ENCODE measurements around the gene LZTR1.
A peak's percentile ranks its signal among the peaks of the same experiment; 100 is the strongest.

LZTR1 gene

GRCh38 chr22:21012446-21013407, 30.6 kb downstream of the LZTR1 start:
- DNase-seq (ENCODE audit: insufficient read length, low spot score) (no peak), FAIRE-seq (no peak)

GRCh38 chr22:21013657-21014201, 31.6 kb downstream of the LZTR1 start:
- DNase-seq (ENCODE audit: insufficient read length, low spot score) (no peak), FAIRE-seq (no peak)

- DNase-seq (ENCODE audit: insufficient read length, low spot score) (peak; percentile 92), FAIRE-seq (peak; percentile 89)
These were observed 32.2 kb downstream of the LZTR1 start for GRCh38 chr22:21014202-21014725.

DNA sequence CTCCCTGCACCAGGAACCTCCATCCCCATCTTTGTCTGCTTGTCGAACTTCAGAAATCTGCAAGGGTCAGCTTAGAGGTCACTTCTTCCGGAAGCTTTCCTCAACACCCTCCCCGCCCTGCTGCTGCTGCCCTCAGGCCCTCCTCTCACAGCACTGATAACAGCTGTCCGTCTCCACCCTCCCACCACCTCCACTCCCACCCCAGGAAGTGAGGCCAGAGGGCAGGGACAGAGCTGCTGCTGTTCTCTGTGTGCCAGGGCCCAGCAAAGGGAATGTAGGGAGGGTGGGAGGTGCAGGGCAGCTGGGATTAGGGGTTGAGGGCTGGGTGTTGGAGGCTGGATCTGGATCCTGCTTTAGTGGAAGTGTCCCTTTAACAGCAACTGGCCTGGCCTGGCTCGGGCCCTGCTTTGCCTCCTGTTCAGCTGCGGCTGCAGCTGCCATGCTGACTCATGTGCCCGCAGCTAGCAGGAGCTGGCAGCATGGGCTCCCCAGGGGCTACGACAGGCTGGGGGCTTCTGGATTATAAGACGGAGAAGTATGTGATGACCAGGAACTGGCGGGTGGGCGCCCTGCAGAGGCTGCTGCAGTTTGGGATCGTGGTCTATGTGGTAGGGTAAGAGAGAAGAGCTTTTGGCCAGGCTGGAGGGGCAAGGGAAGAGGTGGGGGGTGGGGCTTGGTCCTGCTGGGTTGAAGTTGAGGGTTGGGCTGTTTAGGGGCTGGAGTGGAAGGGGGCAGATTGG, 32.8 kb downstream of the LZTR1 start, which contains the start of gene P2RX6:
TSS of gene P2RX6 (plus strand) at position 440 of the 740 bp plus-strand sequence. CDS start at position 450, 10 bp downstream.
- no peak for DNase-seq (ENCODE audit: insufficient read length, low spot score)
- no peak for FAIRE-seq

- DNase-seq (ENCODE audit: insufficient read length, low spot score) (no peak), FAIRE-seq (no peak)
These were observed 33.4 kb downstream of the LZTR1 start for GRCh38 chr22:21015466-21016006.

GRCh38 chr22:21016644-21017420, 34.7 kb downstream of the LZTR1 start:
- DNase-seq (ENCODE audit: insufficient read length, low spot score), result no peak
- FAIRE-seq, result no peak

- DNase-seq (ENCODE audit: insufficient read length, low spot score) (no peak), FAIRE-seq (no peak)
These were observed 36.2 kb downstream of the LZTR1 start for GRCh38 chr22:21018314-21018713.

DNA sequence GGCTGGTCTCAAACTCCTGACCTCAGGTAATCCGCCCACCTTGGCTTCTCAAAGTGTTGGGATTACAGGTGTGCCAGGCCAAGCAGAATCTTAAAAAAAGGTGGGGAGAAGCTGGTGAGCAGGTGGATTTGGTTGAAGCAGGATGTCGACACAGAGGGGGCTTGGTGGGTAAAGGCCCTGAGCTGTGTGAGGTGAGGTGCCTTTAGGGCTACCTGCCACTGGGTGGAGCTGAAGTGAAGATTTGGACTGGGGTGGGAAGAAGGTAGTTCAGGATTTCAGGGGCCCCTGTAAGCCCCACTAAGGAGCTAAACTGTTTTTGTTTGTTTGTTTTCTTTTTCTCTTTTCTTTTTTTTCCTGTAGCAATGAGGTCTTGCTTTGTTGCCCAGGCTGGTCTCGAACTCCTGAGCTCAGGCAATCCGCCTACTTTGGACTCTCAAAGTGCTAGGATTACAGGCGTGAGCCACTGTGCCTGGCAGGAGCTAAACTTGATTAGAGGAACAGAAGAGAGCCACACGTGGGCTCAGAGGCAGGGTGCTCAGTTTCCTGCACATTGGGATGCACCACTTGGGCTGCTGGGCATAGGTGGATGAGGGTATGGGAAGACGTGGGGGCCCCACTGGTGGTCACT, 38.8 kb downstream of the LZTR1 start:
- DNase-seq (ENCODE audit: insufficient read length, low spot score), result peak; percentile 53
- no peak for FAIRE-seq

DNA sequence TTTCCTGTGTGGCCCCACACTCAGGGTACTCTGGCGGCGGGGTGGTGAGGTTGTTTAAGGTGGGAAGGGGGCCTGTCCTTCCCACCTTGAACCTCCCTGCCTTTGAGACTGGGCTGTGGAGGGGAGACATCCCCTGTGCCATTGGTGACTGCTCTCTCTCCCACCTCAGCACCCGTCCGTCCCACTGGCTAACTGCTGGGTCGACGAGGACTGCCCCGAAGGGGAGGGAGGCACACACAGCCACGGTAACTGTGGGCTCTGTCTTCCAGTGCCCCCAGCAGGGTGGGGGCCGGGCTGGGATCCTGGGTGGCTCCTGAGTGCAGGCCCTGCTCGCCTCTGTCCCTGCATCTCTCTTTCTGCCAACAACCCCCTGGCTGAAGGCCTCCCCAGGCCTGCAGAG, 40.4 kb downstream of the LZTR1 start:
- no peak for DNase-seq (ENCODE audit: insufficient read length, low spot score)
- FAIRE-seq, result no peak

DNA sequence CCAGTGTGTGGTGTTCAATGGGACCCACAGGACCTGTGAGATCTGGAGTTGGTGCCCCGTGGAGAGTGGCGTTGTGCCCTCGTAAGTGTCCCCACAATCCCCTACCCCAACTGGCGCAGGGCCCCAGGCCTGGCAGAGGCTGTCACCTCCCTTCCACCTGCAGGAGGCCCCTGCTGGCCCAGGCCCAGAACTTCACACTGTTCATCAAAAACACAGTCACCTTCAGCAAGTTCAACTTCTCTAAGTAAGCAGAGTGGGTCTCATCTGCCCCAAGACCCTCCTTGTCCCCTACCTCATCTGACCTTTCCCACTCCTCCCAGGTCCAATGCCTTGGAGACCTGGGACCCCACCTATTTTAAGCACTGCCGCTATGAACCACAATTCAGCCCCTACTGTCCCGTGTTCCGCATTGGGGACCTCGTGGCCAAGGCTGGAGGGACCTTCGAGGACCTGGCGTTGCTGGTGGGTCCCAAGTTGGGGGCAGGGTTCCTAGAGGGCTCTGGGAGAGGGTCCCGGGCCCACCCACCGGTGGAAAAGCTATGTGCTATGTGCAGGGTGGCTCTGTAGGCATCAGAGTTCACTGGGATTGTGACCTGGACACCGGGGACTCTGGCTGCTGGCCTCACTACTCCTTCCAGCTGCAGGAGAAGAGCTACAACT, 41.0 kb downstream of the LZTR1 start:
- FAIRE-seq (no peak), DNase-seq (ENCODE audit: insufficient read length, low spot score) (no peak)

- FAIRE-seq (no peak), DNase-seq (ENCODE audit: insufficient read length, low spot score) (no peak)
These were observed 43.2 kb downstream of the LZTR1 start for GRCh38 chr22:21025266-21025665.

GRCh38 chr22:21025763-21026755, 44.0 kb downstream of the LZTR1 start:
- DNase-seq (ENCODE audit: insufficient read length, low spot score) (no peak), FAIRE-seq (no peak)

GRCh38 chr22:21026783-21027692, 44.9 kb downstream of the LZTR1 start:
- FAIRE-seq (no peak), DNase-seq (ENCODE audit: insufficient read length, low spot score) (no peak)

DNA sequence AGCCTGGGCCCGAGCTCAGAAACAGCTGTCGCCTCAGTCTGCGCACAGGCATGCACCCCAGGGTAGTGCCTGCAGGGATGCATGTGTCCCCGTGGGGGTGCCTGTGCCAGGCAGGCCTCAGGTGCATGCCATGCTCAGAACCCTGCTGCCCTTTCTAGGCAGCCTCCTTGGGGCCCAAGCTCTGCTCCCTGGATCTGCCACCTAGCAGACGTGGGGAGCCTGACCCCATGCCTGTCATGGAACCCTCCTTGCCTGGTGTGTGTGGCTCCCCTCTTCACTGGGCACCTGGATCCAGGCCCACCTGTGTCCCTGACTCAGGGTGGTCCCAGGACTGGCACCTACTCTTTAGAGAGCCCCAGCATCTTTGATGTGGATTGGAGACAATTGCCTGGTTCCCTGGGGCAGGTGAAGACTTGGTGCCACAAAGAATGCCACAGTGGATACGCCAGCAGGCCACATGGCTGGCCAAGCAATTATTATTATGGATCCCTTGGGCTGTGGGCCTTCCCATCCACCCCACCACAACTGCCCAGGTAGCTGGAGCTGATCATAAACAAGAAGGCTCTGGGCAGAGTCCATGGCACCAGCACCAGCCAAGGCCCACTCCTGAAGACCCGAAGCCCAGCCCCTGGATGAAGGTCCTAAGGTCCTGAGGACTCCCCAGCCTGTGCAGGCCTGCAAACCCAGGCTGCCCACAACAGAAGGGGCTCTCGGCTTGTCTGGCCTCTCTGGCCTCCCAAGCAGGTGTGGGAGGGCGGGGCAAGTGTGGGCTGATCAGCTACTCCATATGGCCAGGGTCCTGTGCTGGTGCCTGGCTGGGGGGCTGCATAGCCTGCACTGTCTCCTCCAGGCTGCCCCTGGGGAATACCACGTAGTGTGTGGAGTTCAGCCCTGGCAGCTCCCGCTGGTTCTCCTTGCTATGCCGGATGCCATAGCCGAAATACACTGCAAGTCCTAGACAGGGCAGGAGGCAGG, 46.5 kb downstream of the LZTR1 start:
- DNase-seq (ENCODE audit: insufficient read length, low spot score), result no peak
- FAIRE-seq, result no peak

GRCh38 chr22:21029486-21030025, 47.5 kb downstream of the LZTR1 start:
- FAIRE-seq, result no peak

More at GRCh38 chr22:21029486-21030025, 47.5 kb downstream of the LZTR1 start:
- DNase-seq (ENCODE audit: insufficient read length, low spot score), result no peak
